WTC11 (cell line): ENCODE measurements around the gene FAM110A. TPM values are rescaled to one million over a fixed set of nuclear protein-coding genes. Genes with fewer than 3 reads are reported as not detected.

Source experiments
- ATAC-seq: fragments of 200-7000 bp; cut with Tn5 transposase; 2 replicates; pipeline ENCODE4 v1.10.0; 2021; ENCODE audit warnings: mild to moderate bottlenecking, moderate library complexity
- CTCF ChIA-PET: fragments of 300-600 bp; sonication (Branson Sonifier 250); formaldehyde crosslinking; loops from one replicate; lab custom pipeline; 2021; ENCODE audit warnings: antibody characterized with exemption; lab: Charles Lee
- POLR2A ChIA-PET: fragments of 350-600 bp; sonication (Branson Sonifier 250); formaldehyde crosslinking; loops from one replicate; lab custom pipeline; 2021; ENCODE audit warnings: antibody characterized with exemption; lab: Charles Lee
- DNase-seq: peaks from one replicate; pipeline ENCODE4 v3.0.0; 2021; ENCODE audit warnings: low spot score
- H3K27ac Mint-ChIP-seq: 2 replicates; pipeline ENCODE4 v1.8.0; 2021; ENCODE audit warnings: mixed read lengths
- H3K27me3 Mint-ChIP-seq: 2 replicates; pipeline ENCODE4 v1.8.0; 2021; ENCODE audit warnings: low read depth, mild to moderate bottlenecking, moderate library complexity, mixed read lengths
- H3K36me3 Mint-ChIP-seq: 2 replicates; pipeline ENCODE4 v1.8.0; 2021; ENCODE audit warnings: mixed read lengths
- H3K4me1 Mint-ChIP-seq: 2 replicates; pipeline ENCODE4 v1.8.0; 2022; ENCODE audit warnings: mixed read lengths
- H3K4me3 Mint-ChIP-seq: 2 replicates; pipeline ENCODE4 v1.8.0; 2021; ENCODE audit warnings: mild to moderate bottlenecking, moderate library complexity, mixed read lengths
- H3K9me3 Mint-ChIP-seq: 2 replicates; pipeline ENCODE4 v1.8.0; 2021; ENCODE audit warnings: mixed read lengths
- FOXP1 ChIP-seq: sonication (generic); formaldehyde crosslinking; IDR thresholded peaks from 2 replicates; pipeline ENCODE4 v1.8.0; 2022; ENCODE audit warnings: missing genetic modification reagents, mild to moderate bottlenecking, moderate library complexity, borderline replicate concordance
- JUN ChIP-seq: sonication (generic); formaldehyde crosslinking; IDR thresholded peaks from 2 replicates; pipeline ENCODE4 v1.8.0; 2023; ENCODE audit warnings: mild to moderate bottlenecking, missing genetic modification reagents
- TP53 ChIP-seq: sonication (generic); formaldehyde crosslinking; IDR thresholded peaks from 2 replicates; pipeline ENCODE4 v1.8.1; 2023; ENCODE audit warnings: mild to moderate bottlenecking, missing genetic modification reagents
- ZNF416 ChIP-seq: fragments of 250-450 bp; sonication (Bioruptor Pico); IDR thresholded peaks from 2 replicates; pipeline ENCODE4 v1.9.0; 2021; ENCODE audit warnings: mild to moderate bottlenecking, inconsistent platforms
- total RNA-seq: library from RNA; stranded (reverse); gene quantifications from 3 replicates; pipeline ENCODE4 v1.2.3, GENCODE V29; 2021
- TF ChIP-seq, protein P1 (sequence below): sonication (generic); formaldehyde crosslinking; IDR thresholded peaks from 2 replicates; pipeline ENCODE4 v1.8.1; 2023; ENCODE audit warnings: mild to moderate bottlenecking, missing genetic modification reagents
- TF ChIP-seq, protein P2 (sequence below): fragments of 250-450 bp; sonication (Bioruptor Pico); IDR thresholded peaks from 2 replicates; pipeline ENCODE4 v1.9.0; 2021; ENCODE audit warnings: mild to moderate bottlenecking
- TF ChIP-seq, protein P3 (sequence below): sonication (generic); formaldehyde crosslinking; IDR thresholded peaks from 2 replicates; pipeline ENCODE4 v1.8.1; 2022; ENCODE audit warnings: low read depth, mild to moderate bottlenecking, moderate library complexity, missing genetic modification reagents, borderline replicate concordance
- TF ChIP-seq, protein P4 (sequence below): sonication (generic); formaldehyde crosslinking; IDR thresholded peaks from 2 replicates; pipeline ENCODE4 v1.8.1; 2023; ENCODE audit warnings: mild to moderate bottlenecking, missing genetic modification reagents
- TF ChIP-seq, protein P5 (sequence below): sonication (generic); formaldehyde crosslinking; IDR thresholded peaks from 2 replicates; pipeline ENCODE4 v1.8.1; 2023; ENCODE audit warnings: mild to moderate bottlenecking, missing genetic modification reagents, moderate library complexity
- TF ChIP-seq, protein P6 (sequence below): sonication (generic); formaldehyde crosslinking; IDR thresholded peaks from 2 replicates; pipeline ENCODE4 v1.8.1; 2022; ENCODE audit warnings: missing genetic modification reagents, borderline replicate concordance
- TF ChIP-seq, protein P7 (sequence below): sonication (generic); formaldehyde crosslinking; conservative IDR thresholded peaks from 2 replicates; pipeline ENCODE4 v1.8.1; 2023; ENCODE audit warnings: mild to moderate bottlenecking, low read depth, missing genetic modification reagents, moderate library complexity
- TF ChIP-seq, protein P8 (sequence below): sonication (generic); formaldehyde crosslinking; IDR thresholded peaks from 2 replicates; pipeline ENCODE4 v1.8.0; 2023; ENCODE audit warnings: missing genetic modification reagents, mild to moderate bottlenecking, borderline replicate concordance
- TF ChIP-seq, protein P9 (sequence below): fragments of 200-600 bp; IDR thresholded peaks from 2 replicates; pipeline ENCODE4 v1.8.0; 2022; ENCODE audit warnings: antibody characterized with exemption
- TF ChIP-seq, protein P10 (sequence below): sonication (generic); formaldehyde crosslinking; IDR thresholded peaks from 2 replicates; pipeline ENCODE4 v1.8.1; 2022; ENCODE audit warnings: low read depth, missing genetic modification reagents, borderline replicate concordance

The FAM110A gene
- total RNA-seq, 1 experiment from 2014 or later, result 18.8 TPM

DNA sequence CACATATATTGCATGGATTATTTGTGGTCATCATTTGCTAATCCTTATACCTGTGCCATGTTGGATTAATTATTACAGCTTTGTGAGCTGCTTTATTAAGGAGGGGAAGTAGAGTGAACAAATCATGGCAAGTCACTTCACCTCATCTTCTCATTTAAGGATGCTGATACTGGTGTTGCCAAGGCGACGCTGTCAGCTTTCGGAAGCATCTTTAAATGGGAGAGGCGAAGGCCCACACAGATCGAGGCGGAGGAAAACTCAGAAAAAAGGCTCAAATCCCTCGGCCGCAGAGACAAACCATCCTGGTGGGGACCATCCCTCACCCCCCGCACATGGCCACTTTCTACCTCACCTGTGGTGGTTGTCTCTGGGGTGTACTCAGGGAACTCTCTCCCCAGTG is 34.8 kb downstream of the FAM110A start:
- Mint-ChIP-seq H3K9me3 (peaks cover 5% of the 10 kb centered on the region; the same call in 1 of the 2 replicates), H3K27ac (no peak overlapping the region), H3K4me3 (no peak overlapping the region), H3K36me3 (no peaks in the 10 kb centered on the region), H3K4me1 (peaks cover 4% of the 10 kb centered on the region), H3K27me3 (peaks cover 9% of the 10 kb centered on the region)
- ChIA-PET POLR2A (no interaction called here), CTCF (interaction anchor here (0.7 kb wide), 1 partner anchor 50 kb away, joined by 5 read pairs; no protein-coding TSS in a partner anchor)
- no peak for ATAC-seq
- no peak for DNase-seq
- TF ChIP-seq, protein P1, sequence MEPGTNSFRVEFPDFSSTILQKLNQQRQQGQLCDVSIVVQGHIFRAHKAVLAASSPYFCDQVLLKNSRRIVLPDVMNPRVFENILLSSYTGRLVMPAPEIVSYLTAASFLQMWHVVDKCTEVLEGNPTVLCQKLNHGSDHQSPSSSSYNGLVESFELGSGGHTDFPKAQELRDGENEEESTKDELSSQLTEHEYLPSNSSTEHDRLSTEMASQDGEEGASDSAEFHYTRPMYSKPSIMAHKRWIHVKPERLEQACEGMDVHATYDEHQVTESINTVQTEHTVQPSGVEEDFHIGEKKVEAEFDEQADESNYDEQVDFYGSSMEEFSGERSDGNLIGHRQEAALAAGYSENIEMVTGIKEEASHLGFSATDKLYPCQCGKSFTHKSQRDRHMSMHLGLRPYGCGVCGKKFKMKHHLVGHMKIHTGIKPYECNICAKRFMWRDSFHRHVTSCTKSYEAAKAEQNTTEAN, result no peak
- TF ChIP-seq, protein P2, sequence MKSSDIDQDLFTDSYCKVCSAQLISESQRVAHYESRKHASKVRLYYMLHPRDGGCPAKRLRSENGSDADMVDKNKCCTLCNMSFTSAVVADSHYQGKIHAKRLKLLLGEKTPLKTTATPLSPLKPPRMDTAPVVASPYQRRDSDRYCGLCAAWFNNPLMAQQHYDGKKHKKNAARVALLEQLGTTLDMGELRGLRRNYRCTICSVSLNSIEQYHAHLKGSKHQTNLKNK (CRISPR knock-in tag), result no peak
- TF ChIP-seq, protein P3, sequence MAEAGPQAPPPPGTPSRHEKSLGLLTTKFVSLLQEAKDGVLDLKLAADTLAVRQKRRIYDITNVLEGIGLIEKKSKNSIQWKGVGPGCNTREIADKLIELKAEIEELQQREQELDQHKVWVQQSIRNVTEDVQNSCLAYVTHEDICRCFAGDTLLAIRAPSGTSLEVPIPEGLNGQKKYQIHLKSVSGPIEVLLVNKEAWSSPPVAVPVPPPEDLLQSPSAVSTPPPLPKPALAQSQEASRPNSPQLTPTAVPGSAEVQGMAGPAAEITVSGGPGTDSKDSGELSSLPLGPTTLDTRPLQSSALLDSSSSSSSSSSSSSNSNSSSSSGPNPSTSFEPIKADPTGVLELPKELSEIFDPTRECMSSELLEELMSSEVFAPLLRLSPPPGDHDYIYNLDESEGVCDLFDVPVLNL (CRISPR knock-in tag), result no peak
- TF ChIP-seq, protein P4, sequence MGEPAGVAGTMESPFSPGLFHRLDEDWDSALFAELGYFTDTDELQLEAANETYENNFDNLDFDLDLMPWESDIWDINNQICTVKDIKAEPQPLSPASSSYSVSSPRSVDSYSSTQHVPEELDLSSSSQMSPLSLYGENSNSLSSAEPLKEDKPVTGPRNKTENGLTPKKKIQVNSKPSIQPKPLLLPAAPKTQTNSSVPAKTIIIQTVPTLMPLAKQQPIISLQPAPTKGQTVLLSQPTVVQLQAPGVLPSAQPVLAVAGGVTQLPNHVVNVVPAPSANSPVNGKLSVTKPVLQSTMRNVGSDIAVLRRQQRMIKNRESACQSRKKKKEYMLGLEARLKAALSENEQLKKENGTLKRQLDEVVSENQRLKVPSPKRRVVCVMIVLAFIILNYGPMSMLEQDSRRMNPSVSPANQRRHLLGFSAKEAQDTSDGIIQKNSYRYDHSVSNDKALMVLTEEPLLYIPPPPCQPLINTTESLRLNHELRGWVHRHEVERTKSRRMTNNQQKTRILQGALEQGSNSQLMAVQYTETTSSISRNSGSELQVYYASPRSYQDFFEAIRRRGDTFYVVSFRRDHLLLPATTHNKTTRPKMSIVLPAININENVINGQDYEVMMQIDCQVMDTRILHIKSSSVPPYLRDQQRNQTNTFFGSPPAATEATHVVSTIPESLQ (CRISPR knock-in tag), result no peak
- TF ChIP-seq, protein P5, sequence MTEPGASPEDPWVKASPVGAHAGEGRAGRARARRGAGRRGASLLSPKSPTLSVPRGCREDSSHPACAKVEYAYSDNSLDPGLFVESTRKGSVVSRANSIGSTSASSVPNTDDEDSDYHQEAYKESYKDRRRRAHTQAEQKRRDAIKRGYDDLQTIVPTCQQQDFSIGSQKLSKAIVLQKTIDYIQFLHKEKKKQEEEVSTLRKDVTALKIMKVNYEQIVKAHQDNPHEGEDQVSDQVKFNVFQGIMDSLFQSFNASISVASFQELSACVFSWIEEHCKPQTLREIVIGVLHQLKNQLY (CRISPR knock-in tag), result no peak
- TF ChIP-seq FOXP1, result no peak
- TF ChIP-seq, protein P6, sequence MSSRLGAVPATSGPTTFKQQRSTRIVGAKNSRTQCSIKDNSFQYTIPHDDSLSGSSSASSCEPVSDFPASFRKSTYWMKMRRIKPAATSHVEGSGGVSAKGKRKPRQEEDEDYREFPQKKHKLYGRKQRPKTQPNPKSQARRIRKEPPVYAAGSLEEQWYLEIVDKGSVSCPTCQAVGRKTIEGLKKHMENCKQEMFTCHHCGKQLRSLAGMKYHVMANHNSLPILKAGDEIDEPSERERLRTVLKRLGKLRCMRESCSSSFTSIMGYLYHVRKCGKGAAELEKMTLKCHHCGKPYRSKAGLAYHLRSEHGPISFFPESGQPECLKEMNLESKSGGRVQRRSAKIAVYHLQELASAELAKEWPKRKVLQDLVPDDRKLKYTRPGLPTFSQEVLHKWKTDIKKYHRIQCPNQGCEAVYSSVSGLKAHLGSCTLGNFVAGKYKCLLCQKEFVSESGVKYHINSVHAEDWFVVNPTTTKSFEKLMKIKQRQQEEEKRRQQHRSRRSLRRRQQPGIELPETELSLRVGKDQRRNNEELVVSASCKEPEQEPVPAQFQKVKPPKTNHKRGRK (CRISPR knock-in tag), result no peak
- TF ChIP-seq, protein P7, sequence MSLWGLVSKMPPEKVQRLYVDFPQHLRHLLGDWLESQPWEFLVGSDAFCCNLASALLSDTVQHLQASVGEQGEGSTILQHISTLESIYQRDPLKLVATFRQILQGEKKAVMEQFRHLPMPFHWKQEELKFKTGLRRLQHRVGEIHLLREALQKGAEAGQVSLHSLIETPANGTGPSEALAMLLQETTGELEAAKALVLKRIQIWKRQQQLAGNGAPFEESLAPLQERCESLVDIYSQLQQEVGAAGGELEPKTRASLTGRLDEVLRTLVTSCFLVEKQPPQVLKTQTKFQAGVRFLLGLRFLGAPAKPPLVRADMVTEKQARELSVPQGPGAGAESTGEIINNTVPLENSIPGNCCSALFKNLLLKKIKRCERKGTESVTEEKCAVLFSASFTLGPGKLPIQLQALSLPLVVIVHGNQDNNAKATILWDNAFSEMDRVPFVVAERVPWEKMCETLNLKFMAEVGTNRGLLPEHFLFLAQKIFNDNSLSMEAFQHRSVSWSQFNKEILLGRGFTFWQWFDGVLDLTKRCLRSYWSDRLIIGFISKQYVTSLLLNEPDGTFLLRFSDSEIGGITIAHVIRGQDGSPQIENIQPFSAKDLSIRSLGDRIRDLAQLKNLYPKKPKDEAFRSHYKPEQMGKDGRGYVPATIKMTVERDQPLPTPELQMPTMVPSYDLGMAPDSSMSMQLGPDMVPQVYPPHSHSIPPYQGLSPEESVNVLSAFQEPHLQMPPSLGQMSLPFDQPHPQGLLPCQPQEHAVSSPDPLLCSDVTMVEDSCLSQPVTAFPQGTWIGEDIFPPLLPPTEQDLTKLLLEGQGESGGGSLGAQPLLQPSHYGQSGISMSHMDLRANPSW (CRISPR knock-in tag), result no peak

DNA sequence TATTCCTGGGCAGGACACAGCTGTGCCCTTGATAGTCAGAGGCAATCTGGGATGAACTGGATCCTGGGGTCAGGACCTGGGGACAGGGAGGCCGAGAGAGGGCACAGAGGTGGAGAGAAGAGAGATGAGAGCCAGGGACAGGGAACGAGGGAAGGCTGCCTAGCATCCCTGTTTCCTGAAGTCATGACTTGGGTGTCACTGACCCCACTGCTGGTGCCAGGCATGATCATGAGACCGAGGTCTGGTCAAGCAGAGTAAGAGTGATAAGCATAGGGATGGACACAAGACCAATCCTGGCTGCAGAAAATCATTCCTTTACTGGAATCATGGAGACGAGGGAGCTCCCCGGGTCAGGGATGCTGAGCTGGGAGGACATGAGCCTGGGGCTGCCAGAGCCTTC is 36.1 kb downstream of the FAM110A start:
- H3K27ac Mint-ChIP-seq, result no peak overlapping the region
- ATAC-seq (no peak), DNase-seq (no peak)
- peaks cover 9% of the 10 kb centered on the region for H3K27me3 Mint-ChIP-seq
- ChIA-PET CTCF (no interaction called here), POLR2A (no interaction called here)
- peaks cover 5% of the 10 kb centered on the region; the same call in 1 of the 2 replicates for H3K9me3 Mint-ChIP-seq
- H3K4me1 Mint-ChIP-seq, result peaks cover 10% of the 10 kb centered on the region
- no peaks in the 10 kb centered on the region for H3K36me3 Mint-ChIP-seq
- H3K4me3 Mint-ChIP-seq, result no peak overlapping the region
- TF ChIP-seq, protein P8, sequence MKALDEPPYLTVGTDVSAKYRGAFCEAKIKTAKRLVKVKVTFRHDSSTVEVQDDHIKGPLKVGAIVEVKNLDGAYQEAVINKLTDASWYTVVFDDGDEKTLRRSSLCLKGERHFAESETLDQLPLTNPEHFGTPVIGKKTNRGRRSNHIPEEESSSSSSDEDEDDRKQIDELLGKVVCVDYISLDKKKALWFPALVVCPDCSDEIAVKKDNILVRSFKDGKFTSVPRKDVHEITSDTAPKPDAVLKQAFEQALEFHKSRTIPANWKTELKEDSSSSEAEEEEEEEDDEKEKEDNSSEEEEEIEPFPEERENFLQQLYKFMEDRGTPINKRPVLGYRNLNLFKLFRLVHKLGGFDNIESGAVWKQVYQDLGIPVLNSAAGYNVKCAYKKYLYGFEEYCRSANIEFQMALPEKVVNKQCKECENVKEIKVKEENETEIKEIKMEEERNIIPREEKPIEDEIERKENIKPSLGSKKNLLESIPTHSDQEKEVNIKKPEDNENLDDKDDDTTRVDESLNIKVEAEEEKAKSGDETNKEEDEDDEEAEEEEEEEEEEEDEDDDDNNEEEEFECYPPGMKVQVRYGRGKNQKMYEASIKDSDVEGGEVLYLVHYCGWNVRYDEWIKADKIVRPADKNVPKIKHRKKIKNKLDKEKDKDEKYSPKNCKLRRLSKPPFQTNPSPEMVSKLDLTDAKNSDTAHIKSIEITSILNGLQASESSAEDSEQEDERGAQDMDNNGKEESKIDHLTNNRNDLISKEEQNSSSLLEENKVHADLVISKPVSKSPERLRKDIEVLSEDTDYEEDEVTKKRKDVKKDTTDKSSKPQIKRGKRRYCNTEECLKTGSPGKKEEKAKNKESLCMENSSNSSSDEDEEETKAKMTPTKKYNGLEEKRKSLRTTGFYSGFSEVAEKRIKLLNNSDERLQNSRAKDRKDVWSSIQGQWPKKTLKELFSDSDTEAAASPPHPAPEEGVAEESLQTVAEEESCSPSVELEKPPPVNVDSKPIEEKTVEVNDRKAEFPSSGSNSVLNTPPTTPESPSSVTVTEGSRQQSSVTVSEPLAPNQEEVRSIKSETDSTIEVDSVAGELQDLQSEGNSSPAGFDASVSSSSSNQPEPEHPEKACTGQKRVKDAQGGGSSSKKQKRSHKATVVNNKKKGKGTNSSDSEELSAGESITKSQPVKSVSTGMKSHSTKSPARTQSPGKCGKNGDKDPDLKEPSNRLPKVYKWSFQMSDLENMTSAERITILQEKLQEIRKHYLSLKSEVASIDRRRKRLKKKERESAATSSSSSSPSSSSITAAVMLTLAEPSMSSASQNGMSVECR (CRISPR knock-in tag), result no peak
- TF ChIP-seq, protein P9, sequence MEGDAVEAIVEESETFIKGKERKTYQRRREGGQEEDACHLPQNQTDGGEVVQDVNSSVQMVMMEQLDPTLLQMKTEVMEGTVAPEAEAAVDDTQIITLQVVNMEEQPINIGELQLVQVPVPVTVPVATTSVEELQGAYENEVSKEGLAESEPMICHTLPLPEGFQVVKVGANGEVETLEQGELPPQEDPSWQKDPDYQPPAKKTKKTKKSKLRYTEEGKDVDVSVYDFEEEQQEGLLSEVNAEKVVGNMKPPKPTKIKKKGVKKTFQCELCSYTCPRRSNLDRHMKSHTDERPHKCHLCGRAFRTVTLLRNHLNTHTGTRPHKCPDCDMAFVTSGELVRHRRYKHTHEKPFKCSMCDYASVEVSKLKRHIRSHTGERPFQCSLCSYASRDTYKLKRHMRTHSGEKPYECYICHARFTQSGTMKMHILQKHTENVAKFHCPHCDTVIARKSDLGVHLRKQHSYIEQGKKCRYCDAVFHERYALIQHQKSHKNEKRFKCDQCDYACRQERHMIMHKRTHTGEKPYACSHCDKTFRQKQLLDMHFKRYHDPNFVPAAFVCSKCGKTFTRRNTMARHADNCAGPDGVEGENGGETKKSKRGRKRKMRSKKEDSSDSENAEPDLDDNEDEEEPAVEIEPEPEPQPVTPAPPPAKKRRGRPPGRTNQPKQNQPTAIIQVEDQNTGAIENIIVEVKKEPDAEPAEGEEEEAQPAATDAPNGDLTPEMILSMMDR, result no peak
- TF ChIP-seq JUN (CRISPR knock-in tag), result no peak
- TF ChIP-seq, protein P10, sequence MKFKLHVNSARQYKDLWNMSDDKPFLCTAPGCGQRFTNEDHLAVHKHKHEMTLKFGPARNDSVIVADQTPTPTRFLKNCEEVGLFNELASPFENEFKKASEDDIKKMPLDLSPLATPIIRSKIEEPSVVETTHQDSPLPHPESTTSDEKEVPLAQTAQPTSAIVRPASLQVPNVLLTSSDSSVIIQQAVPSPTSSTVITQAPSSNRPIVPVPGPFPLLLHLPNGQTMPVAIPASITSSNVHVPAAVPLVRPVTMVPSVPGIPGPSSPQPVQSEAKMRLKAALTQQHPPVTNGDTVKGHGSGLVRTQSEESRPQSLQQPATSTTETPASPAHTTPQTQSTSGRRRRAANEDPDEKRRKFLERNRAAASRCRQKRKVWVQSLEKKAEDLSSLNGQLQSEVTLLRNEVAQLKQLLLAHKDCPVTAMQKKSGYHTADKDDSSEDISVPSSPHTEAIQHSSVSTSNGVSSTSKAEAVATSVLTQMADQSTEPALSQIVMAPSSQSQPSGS (CRISPR knock-in tag), result no peak
- TF ChIP-seq TP53 (CRISPR knock-in tag), result no peak
- no peak for TF ChIP-seq ZNF416
